Measurements from ENCODE around the gene MAST4.

GRCh38 chr5:66585291-66585690, 10.9 kb upstream of the MAST4 start:
- TF ChIP-seq CTCF (IDR thresholded peaks at IDR 0.05), result no peak
- no peak for TF ChIP-seq POLR2AphosphoS5 (IDR thresholded peaks at IDR 0.05)
- no peak for TF ChIP-seq POLR2A (IDR thresholded peaks at IDR 0.05)
